GM12878 (cell line): ENCODE measurements around the gene TMEM259. TPM values are rescaled to one million over a fixed set of nuclear protein-coding genes. Genes with fewer than 3 reads are reported as not detected.

Experiments used
- BACH1 ChIP-seq: fragments of 450-650 bp; IDR thresholded peaks from 2 replicates; pipeline ENCODE4 v1.6.1; 2017; ENCODE audit warnings: mild to moderate bottlenecking, borderline replicate concordance
- BHLHE40 ChIP-seq, 2 experiments: fragments of 450-650 bp in 1 of 2; IDR thresholded peaks; 2 replicates each; pipeline ENCODE4 v1.6.1; 2011 to 2017; ENCODE audit warnings: low read depth in 2 of 2, borderline replicate concordance in 1 of 2, improper control_type of control experiment in 1 of 2, low read length in 1 of 2, mild to moderate bottlenecking in 1 of 2
- CBFB ChIP-seq: IDR thresholded peaks from 2 replicates; pipeline ENCODE4 v1.6.1; 2016; ENCODE audit warnings: antibody characterized with exemption, low read depth
- CREM ChIP-seq: IDR thresholded peaks from 2 replicates; pipeline ENCODE4 v1.6.1; 2014; ENCODE audit warnings: antibody characterized with exemption, low read depth
- IKZF2 ChIP-seq, 2 experiments: fragments of 450-650 bp; IDR thresholded peaks; 2 replicates each; pipeline ENCODE4 v1.6.1; 2017; ENCODE audit warnings: mild to moderate bottlenecking in 2 of 2, moderate library complexity in 2 of 2
- LARP7 ChIP-seq: fragments of 450-650 bp; IDR thresholded peaks from 2 replicates; pipeline ENCODE4 v1.6.1; 2017; ENCODE audit warnings: mild to moderate bottlenecking
- MXI1 ChIP-seq: fragments of 150-350 bp; IDR thresholded peaks from 2 replicates; pipeline ENCODE4 v1.6.1; 2011; ENCODE audit warnings: low read depth, mild to moderate bottlenecking, inconsistent platforms, low read length, improper control_type of control experiment
- MYC ChIP-seq: IDR thresholded peaks from 2 replicates; pipeline ENCODE4 v1.6.1; 2011; ENCODE audit warnings: mild to moderate bottlenecking, low read length, moderate library complexity, inconsistent platforms; ENCODE audit not compliant: insufficient read depth, insufficient replicate concordance, insufficient read length, severe bottlenecking
- NFYB ChIP-seq: IDR thresholded peaks from 2 replicates; pipeline ENCODE4 v1.6.1; 2011; ENCODE audit warnings: low read depth, mild to moderate bottlenecking, low read length, improper control_type of control experiment, moderate library complexity; ENCODE audit not compliant: insufficient read depth
- PAX5 ChIP-seq: IDR thresholded peaks from 2 replicates; pipeline ENCODE4 v1.6.1; 2011; ENCODE audit warnings: low read depth, low read length, borderline replicate concordance
- RAD21 ChIP-seq: IDR thresholded peaks from 2 replicates; pipeline ENCODE4 v1.6.1; 2011; ENCODE audit warnings: mild to moderate bottlenecking, low read depth, low read length, moderate library complexity; ENCODE audit not compliant: insufficient read depth
- SMAD5 ChIP-seq: IDR thresholded peaks from 2 replicates; pipeline ENCODE4 v1.6.1; 2016; ENCODE audit warnings: antibody characterized with exemption, low read depth
- TCF12 ChIP-seq: IDR thresholded peaks from 2 replicates; pipeline ENCODE4 v1.6.1; 2011; ENCODE audit warnings: low read depth, mild to moderate bottlenecking, low read length
- TCF3 ChIP-seq: IDR thresholded peaks from 2 replicates; pipeline ENCODE4 v1.6.1; 2012; ENCODE audit warnings: low read depth, mild to moderate bottlenecking, low read length, borderline replicate concordance; ENCODE audit not compliant: insufficient read depth
- ZNF274 ChIP-seq: IDR thresholded peaks from one replicate; pipeline ENCODE4 v1.8.0; 2011; ENCODE audit not compliant: insufficient read length, insufficient read depth
- polyA plus RNA-seq, 11 experiments: library from polyadenylated mRNA; depleted of rRNA in 4 of 11; unstranded in 6 of 11; stranded (reverse) in 5 of 11; fragments of >200 nt; fragmentation: Nextera tagmentation in 4 of 11; fragmentation: Illumina TruSeq in 1 of 11; extraction: Ambion mirVana in 4 of 11; extraction: Trizol in 1 of 11; gene quantifications; 1 replicate in 1 of 11; 2 replicates in 10 of 11; pipeline versions ENCODE4 v1.2.1 to v1.2.3, GENCODE V29; 2011 to 2016; ENCODE audit warnings: inconsistent platforms in 2 of 11, missing spikeins in 2 of 11, low read depth in 1 of 11
- total RNA-seq, 4 experiments: library from RNA; depleted of rRNA in 3 of 4; stranded (reverse); fragments of >200 nt in 3 of 4; fragmentation: Illumina TruSeq in 1 of 4; extraction: Trizol in 1 of 4; gene quantifications; 2 replicates each; pipeline versions ENCODE4 v1.2.1 to v1.2.3, GENCODE V29; 2013 to 2021
- TF ChIP-seq, protein P1 (sequence below), 3 experiments: IDR thresholded peaks in 2 of 3; conservative IDR thresholded peaks in 1 of 3; 2 replicates each; pipeline ENCODE4 v1.5.1; 2011; ENCODE audit warnings: low read depth in 3 of 3, low read length in 3 of 3, mild to moderate bottlenecking in 3 of 3, control low read depth in 2 of 3, moderate library complexity in 2 of 3, inconsistent platforms in 1 of 3, mixed read lengths in 1 of 3; ENCODE audit not compliant: control insufficient read depth in 2 of 3, insufficient read depth in 1 of 3; ENCODE audit errors: extremely low read depth in 1 of 3
- TF ChIP-seq, protein P2 (sequence below): IDR thresholded peaks from 2 replicates; pipeline ENCODE4 v1.6.1; 2011; ENCODE audit warnings: borderline replicate concordance, low read depth, mild to moderate bottlenecking, moderate library complexity, low read length; ENCODE audit not compliant: insufficient read depth, poor library complexity, severe bottlenecking
- TF ChIP-seq, protein P3 (sequence below): fragments of 450-650 bp; conservative IDR thresholded peaks from 2 replicates; pipeline ENCODE4 v1.6.1; 2017; ENCODE audit warnings: mild to moderate bottlenecking, moderate library complexity
- TF ChIP-seq, protein P4 (sequence below): IDR thresholded peaks from 2 replicates; pipeline ENCODE4 v1.6.1; 2011; ENCODE audit warnings: borderline replicate concordance, low read depth, mild to moderate bottlenecking, moderate library complexity, mixed read lengths, low read length; ENCODE audit not compliant: insufficient read depth; ENCODE audit errors: extremely low read length
- TF ChIP-seq, protein P5 (sequence below): fragments of 450-650 bp; IDR thresholded peaks from 2 replicates; pipeline ENCODE4 v1.6.1; 2017; ENCODE audit warnings: low read depth, mild to moderate bottlenecking, moderate library complexity

The TMEM259 gene
- total and polyA plus RNA-seq, 10 of the 15 experiments (the other 5 are each of a cell fraction or from before 2014, with no cell fraction given): 0.43 to 184 (median 62.0) TPM

DNA sequence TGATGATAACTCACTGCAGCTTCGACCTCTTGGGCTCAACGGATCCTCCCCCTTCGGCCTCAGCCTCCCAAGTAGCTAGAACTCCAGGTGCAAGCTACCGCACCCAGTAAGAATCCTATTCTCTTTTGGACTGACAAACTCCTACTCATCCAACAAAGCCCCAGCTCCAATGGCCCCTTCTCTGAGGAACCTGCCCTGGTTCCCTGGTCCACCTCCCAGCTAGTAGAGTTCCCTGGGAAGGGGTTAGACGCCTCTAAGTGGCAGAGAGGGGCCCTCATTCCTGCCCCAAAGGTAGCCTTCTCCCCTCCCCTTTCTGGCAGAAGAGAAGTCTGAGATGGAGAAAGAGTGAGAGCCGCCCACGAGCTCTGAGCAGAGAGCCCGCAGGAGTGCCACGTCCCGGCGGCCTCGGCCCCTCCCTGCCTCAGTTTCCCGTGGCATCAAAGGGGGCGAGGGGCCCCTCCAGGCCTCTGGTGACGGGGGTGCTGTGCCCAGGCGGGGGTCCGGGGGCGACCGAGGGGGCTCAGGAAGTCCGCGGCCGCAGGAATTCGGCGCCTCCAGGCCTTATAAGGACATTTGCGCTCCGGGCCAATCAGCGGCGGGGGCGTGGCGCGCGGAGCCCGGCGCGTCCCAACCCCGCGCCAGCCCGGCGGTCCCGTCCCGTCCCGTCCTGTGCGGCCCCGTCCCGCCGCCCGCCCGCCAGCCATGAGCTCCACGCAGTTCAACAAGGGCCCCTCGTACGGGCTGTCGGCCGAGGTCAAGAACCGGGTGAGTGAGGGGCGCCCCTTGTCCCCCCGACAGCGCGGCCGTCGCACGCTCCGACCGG lies 5.2 kb upstream of the TMEM259 start, which contains the start of gene CNN2 (continued):
- TF ChIP-seq RAD21 (no peak), BACH1 (peak; percentile 80), NFYB (peak; percentile 88; the same call in 1 of the 2 replicates), ZNF274 (no peak), TCF12 (0 out of 2 replicates have a peak, but pooled peaks have one; percentile 3), PAX5 (no peak), IKZF2 (IDR thresholded peaks at IDR 0.05) (peak; percentile 19 to 39; a peak in 2 of 4 replicates), CBFB (no peak), MYC (no peak), BHLHE40 (IDR thresholded peaks at IDR 0.05; ENCODE audit: borderline replicate concordance in 1 of 2, low read depth in 2 of 2, low read length in 1 of 2) (peak in 1 of 2 experiments; percentile 46; a peak in 1 of 4 replicates), CREM (peak; percentile 21; the same call in 1 of the 2 replicates), LARP7 (peak; percentile 82), TCF3 (0 out of 2 replicates have a peak, but pooled peaks have one; percentile 16), SMAD5 (0 out of 2 replicates have a peak, but pooled peaks have one; percentile 54), MXI1 (no peak; the same call in 1 of the 2 replicates)
- TF ChIP-seq, protein P1, sequence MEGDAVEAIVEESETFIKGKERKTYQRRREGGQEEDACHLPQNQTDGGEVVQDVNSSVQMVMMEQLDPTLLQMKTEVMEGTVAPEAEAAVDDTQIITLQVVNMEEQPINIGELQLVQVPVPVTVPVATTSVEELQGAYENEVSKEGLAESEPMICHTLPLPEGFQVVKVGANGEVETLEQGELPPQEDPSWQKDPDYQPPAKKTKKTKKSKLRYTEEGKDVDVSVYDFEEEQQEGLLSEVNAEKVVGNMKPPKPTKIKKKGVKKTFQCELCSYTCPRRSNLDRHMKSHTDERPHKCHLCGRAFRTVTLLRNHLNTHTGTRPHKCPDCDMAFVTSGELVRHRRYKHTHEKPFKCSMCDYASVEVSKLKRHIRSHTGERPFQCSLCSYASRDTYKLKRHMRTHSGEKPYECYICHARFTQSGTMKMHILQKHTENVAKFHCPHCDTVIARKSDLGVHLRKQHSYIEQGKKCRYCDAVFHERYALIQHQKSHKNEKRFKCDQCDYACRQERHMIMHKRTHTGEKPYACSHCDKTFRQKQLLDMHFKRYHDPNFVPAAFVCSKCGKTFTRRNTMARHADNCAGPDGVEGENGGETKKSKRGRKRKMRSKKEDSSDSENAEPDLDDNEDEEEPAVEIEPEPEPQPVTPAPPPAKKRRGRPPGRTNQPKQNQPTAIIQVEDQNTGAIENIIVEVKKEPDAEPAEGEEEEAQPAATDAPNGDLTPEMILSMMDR (IDR thresholded peaks at IDR 0.05 in 2 of 3, conservative IDR thresholded peaks at IDR 0.05 in 1 of 3; ENCODE audit: control insufficient read depth in 2 of 3, extremely low read depth in 1 of 3, insufficient read depth in 1 of 3, low read depth in 3 of 3, low read length in 3 of 3): no peak
- TF ChIP-seq, protein P2, sequence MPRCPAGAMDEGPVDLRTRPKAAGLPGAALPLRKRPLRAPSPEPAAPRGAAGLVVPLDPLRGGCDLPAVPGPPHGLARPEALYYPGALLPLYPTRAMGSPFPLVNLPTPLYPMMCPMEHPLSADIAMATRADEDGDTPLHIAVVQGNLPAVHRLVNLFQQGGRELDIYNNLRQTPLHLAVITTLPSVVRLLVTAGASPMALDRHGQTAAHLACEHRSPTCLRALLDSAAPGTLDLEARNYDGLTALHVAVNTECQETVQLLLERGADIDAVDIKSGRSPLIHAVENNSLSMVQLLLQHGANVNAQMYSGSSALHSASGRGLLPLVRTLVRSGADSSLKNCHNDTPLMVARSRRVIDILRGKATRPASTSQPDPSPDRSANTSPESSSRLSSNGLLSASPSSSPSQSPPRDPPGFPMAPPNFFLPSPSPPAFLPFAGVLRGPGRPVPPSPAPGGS: no peak
- TF ChIP-seq, protein P3, sequence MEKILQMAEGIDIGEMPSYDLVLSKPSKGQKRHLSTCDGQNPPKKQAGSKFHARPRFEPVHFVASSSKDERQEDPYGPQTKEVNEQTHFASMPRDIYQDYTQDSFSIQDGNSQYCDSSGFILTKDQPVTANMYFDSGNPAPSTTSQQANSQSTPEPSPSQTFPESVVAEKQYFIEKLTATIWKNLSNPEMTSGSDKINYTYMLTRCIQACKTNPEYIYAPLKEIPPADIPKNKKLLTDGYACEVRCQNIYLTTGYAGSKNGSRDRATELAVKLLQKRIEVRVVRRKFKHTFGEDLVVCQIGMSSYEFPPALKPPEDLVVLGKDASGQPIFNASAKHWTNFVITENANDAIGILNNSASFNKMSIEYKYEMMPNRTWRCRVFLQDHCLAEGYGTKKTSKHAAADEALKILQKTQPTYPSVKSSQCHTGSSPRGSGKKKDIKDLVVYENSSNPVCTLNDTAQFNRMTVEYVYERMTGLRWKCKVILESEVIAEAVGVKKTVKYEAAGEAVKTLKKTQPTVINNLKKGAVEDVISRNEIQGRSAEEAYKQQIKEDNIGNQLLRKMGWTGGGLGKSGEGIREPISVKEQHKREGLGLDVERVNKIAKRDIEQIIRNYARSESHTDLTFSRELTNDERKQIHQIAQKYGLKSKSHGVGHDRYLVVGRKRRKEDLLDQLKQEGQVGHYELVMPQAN: peak; percentile 75; the same call in 1 of the 2 replicates
- TF ChIP-seq, protein P4, sequence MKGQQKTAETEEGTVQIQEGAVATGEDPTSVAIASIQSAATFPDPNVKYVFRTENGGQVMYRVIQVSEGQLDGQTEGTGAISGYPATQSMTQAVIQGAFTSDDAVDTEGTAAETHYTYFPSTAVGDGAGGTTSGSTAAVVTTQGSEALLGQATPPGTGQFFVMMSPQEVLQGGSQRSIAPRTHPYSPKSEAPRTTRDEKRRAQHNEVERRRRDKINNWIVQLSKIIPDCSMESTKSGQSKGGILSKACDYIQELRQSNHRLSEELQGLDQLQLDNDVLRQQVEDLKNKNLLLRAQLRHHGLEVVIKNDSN: no peak
- TF ChIP-seq, protein P5, sequence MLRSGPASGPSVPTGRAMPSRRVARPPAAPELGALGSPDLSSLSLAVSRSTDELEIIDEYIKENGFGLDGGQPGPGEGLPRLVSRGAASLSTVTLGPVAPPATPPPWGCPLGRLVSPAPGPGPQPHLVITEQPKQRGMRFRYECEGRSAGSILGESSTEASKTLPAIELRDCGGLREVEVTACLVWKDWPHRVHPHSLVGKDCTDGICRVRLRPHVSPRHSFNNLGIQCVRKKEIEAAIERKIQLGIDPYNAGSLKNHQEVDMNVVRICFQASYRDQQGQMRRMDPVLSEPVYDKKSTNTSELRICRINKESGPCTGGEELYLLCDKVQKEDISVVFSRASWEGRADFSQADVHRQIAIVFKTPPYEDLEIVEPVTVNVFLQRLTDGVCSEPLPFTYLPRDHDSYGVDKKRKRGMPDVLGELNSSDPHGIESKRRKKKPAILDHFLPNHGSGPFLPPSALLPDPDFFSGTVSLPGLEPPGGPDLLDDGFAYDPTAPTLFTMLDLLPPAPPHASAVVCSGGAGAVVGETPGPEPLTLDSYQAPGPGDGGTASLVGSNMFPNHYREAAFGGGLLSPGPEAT: no peak
